Hepatocyte (in vitro differentiated cells): ENCODE measurements around the gene DESI1.

Experiments used
- EZH2 ChIP-seq: fragments of 200-600 bp; sonication (generic); IDR thresholded peaks from 2 replicates; pipeline ENCODE4 v1.6.1; 2016; ENCODE audit warnings: antibody characterized with exemption, mild to moderate bottlenecking, borderline replicate concordance
- EZH2phosphoT487 ChIP-seq: fragments of 200-600 bp; sonication (generic); IDR thresholded peaks from one replicate; pipeline ENCODE4 v1.6.1; 2018; ENCODE audit warnings: antibody characterized with exemption, mild to moderate bottlenecking, low read depth, moderate library complexity; ENCODE audit not compliant: unreplicated experiment, severe bottlenecking
- TF ChIP-seq, protein P1 (sequence below): fragments of 200-600 bp; sonication (generic); IDR thresholded peaks from 2 replicates; pipeline ENCODE4 v1.5.1; 2016; ENCODE audit warnings: antibody characterized with exemption, mild to moderate bottlenecking; ENCODE audit not compliant: poor library complexity

DNA sequence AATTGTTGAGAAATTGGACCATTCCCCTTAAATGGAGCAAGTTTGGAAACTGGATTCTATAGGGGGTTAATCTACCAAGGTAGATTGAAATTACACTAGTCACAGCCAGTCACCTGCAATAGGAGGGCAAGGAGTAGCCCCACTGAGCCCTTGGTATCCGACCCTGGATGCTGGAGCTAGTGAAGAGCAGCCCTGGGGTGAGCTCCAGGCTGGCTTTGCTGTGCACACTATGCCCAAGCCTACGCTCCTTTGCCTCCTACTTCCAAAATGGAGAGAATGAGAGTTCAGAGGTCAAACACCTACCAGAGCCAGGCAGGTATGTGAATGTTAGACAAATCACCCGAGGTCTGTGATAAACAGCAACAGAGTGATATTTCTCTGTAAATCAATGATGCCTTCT is 44.1 kb upstream of the DESI1 start:
- TF ChIP-seq EZH2: no peak
- TF ChIP-seq, protein P1, sequence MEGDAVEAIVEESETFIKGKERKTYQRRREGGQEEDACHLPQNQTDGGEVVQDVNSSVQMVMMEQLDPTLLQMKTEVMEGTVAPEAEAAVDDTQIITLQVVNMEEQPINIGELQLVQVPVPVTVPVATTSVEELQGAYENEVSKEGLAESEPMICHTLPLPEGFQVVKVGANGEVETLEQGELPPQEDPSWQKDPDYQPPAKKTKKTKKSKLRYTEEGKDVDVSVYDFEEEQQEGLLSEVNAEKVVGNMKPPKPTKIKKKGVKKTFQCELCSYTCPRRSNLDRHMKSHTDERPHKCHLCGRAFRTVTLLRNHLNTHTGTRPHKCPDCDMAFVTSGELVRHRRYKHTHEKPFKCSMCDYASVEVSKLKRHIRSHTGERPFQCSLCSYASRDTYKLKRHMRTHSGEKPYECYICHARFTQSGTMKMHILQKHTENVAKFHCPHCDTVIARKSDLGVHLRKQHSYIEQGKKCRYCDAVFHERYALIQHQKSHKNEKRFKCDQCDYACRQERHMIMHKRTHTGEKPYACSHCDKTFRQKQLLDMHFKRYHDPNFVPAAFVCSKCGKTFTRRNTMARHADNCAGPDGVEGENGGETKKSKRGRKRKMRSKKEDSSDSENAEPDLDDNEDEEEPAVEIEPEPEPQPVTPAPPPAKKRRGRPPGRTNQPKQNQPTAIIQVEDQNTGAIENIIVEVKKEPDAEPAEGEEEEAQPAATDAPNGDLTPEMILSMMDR: no peak
- no peak for TF ChIP-seq EZH2phosphoT487
